SK-N-SH treated with all-trans-retinoic acid at 6 μM for 48 hours (cell line): ENCODE measurements around the gene PLD1.

Experiments used
- ARNTL ChIP-seq: fragments of 450-650 bp; formaldehyde crosslinking; IDR thresholded peaks from 2 replicates; pipeline ENCODE4 v1.5.0; 2020; ENCODE audit warnings: low read depth, mild to moderate bottlenecking, moderate library complexity, borderline replicate concordance
- CREB5 ChIP-seq: fragments of 250-450 bp; sonication (Bioruptor Pico); IDR thresholded peaks from 2 replicates; pipeline ENCODE4 v1.5.1; 2020; ENCODE audit warnings: low read depth, mild to moderate bottlenecking, moderate library complexity
- CSRNP3 ChIP-seq: fragments of 250-450 bp; sonication (Bioruptor Pico); IDR thresholded peaks from 2 replicates; pipeline ENCODE4 v1.5.1; 2021; ENCODE audit warnings: mild to moderate bottlenecking, moderate library complexity
- PATZ1 ChIP-seq: fragments of 250-450 bp; sonication (Bioruptor Pico); IDR thresholded peaks from 2 replicates; pipeline ENCODE4 v1.8.0; 2020; ENCODE audit warnings: mild to moderate bottlenecking, moderate library complexity, borderline replicate concordance
- RARB ChIP-seq: fragments of 250-450 bp; sonication (Bioruptor Pico); IDR thresholded peaks from 2 replicates; pipeline ENCODE4 v1.8.0; 2021; ENCODE audit warnings: mild to moderate bottlenecking, moderate library complexity
- TOX ChIP-seq: fragments of 250-450 bp; sonication (Bioruptor Pico); IDR thresholded peaks from 2 replicates; pipeline ENCODE4 v1.8.0; 2021; ENCODE audit warnings: mild to moderate bottlenecking, moderate library complexity, borderline replicate concordance
- TSHZ2 ChIP-seq: fragments of 250-450 bp; sonication (Bioruptor Pico); IDR thresholded peaks from 2 replicates; pipeline ENCODE4 v1.5.0; 2020; ENCODE audit warnings: mild to moderate bottlenecking, moderate library complexity
- ZC3H10 ChIP-seq: fragments of 250-450 bp; sonication (Bioruptor Pico); IDR thresholded peaks from 2 replicates; pipeline ENCODE4 v1.5.1; 2021; ENCODE audit warnings: mild to moderate bottlenecking, moderate library complexity
- ZFP3 ChIP-seq: fragments of 250-450 bp; sonication (Bioruptor Pico); IDR thresholded peaks from 2 replicates; pipeline ENCODE4 v1.5.0; 2020; ENCODE audit warnings: mild to moderate bottlenecking, moderate library complexity
- ZNF8 ChIP-seq: fragments of 450-650 bp; formaldehyde crosslinking; IDR thresholded peaks from 2 replicates; pipeline ENCODE4 v1.5.0; 2020; ENCODE audit warnings: mild to moderate bottlenecking, moderate library complexity

GRCh38 chr3:171846597-171846996, 36.3 kb upstream of the PLD1 start:
- TF ChIP-seq ZNF8 (CRISPR knock-in tag) (no peak), PATZ1 (CRISPR knock-in tag) (no peak), RARB (CRISPR knock-in tag) (no peak), TOX (no peak), ZFP3 (CRISPR knock-in tag) (no peak), CSRNP3 (CRISPR knock-in tag) (no peak), TSHZ2 (CRISPR knock-in tag) (no peak), ARNTL (CRISPR knock-in tag) (no peak), ZC3H10 (CRISPR knock-in tag) (no peak), CREB5 (no peak)
